ENCODE results near the gene MEF2A.

Gene MEF2A

GRCh38 chr15:99554880-99555488 is 10.8 kb upstream of the MEF2A start:
- H3K27ac ChIP-seq: no peak overlapping the region
- H2AFZ ChIP-seq: no peak overlapping the region
- TF ChIP-seq, protein P1, sequence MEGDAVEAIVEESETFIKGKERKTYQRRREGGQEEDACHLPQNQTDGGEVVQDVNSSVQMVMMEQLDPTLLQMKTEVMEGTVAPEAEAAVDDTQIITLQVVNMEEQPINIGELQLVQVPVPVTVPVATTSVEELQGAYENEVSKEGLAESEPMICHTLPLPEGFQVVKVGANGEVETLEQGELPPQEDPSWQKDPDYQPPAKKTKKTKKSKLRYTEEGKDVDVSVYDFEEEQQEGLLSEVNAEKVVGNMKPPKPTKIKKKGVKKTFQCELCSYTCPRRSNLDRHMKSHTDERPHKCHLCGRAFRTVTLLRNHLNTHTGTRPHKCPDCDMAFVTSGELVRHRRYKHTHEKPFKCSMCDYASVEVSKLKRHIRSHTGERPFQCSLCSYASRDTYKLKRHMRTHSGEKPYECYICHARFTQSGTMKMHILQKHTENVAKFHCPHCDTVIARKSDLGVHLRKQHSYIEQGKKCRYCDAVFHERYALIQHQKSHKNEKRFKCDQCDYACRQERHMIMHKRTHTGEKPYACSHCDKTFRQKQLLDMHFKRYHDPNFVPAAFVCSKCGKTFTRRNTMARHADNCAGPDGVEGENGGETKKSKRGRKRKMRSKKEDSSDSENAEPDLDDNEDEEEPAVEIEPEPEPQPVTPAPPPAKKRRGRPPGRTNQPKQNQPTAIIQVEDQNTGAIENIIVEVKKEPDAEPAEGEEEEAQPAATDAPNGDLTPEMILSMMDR (IDR thresholded peaks at IDR 0.05): no peak

DNA sequence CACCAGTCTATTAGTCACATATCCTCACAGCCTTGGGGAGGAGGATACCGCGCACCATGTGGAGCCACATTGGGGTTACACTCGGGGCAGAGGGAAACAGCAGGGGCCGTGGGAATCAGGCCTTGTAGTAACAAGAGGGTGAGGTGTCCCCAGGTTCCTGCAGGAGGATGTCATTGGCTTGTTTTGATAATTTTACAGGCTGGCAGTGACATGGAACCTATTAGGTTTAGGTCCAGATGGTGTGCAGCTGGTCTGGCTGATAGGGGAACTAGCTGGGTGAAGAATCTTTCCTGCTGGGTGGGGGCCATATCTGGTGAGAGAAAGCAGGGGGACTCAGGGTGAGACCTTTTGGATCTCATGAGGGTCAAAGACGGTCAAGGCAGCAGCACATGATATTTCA is 9.8 kb upstream of the MEF2A start:
- H3K27ac ChIP-seq: no peak overlapping the region
- H3K4me1 ChIP-seq: no peaks in the 10 kb centered on the region
- H3K36me3 ChIP-seq (ENCODE audit: control insufficient read depth, insufficient read depth, low read length): no peaks in the 10 kb centered on the region
- H3K27me3 ChIP-seq (ENCODE audit: control insufficient read depth, insufficient read depth, low read length): no peaks in the 10 kb centered on the region
- no peak overlapping the region for H3K4me2 ChIP-seq (ENCODE audit: low read length)
- TF ChIP-seq, protein P1 (IDR thresholded peaks at IDR 0.05): no peak
- no peak overlapping the region for H2AFZ ChIP-seq
- H3K9me3 ChIP-seq (ENCODE audit: control insufficient read depth, low read length): no peaks in the 10 kb centered on the region
- H3K9ac ChIP-seq: no peak overlapping the region
- no peak overlapping the region for H3K4me3 ChIP-seq (ENCODE audit: low read depth, low read length)
- no peaks in the 10 kb centered on the region for H3K79me2 ChIP-seq

More at GRCh38 chr15:99554880-99555488, 10.8 kb upstream of the MEF2A start:
- Histone ChIP-seq H3K4me1 (no peaks in the 10 kb centered on the region), H3K79me2 (no peaks in the 10 kb centered on the region), H3K4me2 (ENCODE audit: low read length) (no peak overlapping the region), H3K9me3 (ENCODE audit: control insufficient read depth, low read length) (no peaks in the 10 kb centered on the region), H3K27me3 (ENCODE audit: control insufficient read depth, insufficient read depth, low read length) (no peaks in the 10 kb centered on the region), H3K36me3 (ENCODE audit: control insufficient read depth, insufficient read depth, low read length) (no peaks in the 10 kb centered on the region), H3K9ac (no peak overlapping the region), H3K4me3 (ENCODE audit: low read depth, low read length) (no peak overlapping the region)

GRCh38 chr15:99556578-99556977 is 9.2 kb upstream of the MEF2A start:
- TF ChIP-seq, protein P1 (IDR thresholded peaks at IDR 0.05): no peak
- H2AFZ ChIP-seq: no peak overlapping the region
- H3K4me2 ChIP-seq (ENCODE audit: low read length): no peak overlapping the region
- no peaks in the 10 kb centered on the region for H3K4me1 ChIP-seq
- no peak overlapping the region for H3K27ac ChIP-seq
- no peak overlapping the region for H3K4me3 ChIP-seq (ENCODE audit: low read depth, low read length)
- H3K27me3 ChIP-seq (ENCODE audit: control insufficient read depth, insufficient read depth, low read length): no peaks in the 10 kb centered on the region
- H3K79me2 ChIP-seq: no peaks in the 10 kb centered on the region
- H3K36me3 ChIP-seq (ENCODE audit: control insufficient read depth, insufficient read depth, low read length): no peaks in the 10 kb centered on the region
- H3K9me3 ChIP-seq (ENCODE audit: control insufficient read depth, low read length): no peaks in the 10 kb centered on the region
- no peak overlapping the region for H3K9ac ChIP-seq

DNA sequence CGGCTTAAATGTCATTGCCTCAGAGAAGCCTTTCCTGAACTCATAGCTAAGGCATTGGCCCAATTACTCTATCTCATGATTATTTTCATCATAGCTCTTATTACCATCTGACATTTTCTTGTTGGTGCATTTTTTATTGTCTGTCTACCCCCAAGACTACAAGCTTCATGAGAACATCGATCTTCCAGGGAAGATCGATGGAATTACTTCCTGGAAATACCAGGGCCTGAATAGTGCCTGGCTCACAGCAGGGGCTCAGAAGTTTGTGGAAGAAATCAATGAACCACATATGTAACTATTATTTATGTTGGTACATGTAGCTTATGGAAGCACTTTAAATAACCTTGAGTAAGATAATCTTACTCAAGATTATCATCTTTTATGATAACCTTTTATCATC is 7.7 kb upstream of the MEF2A start:
- Histone ChIP-seq H3K4me3 (ENCODE audit: low read depth, low read length) (no peak overlapping the region), H3K79me2 (no peaks in the 10 kb centered on the region), H3K9ac (no peak overlapping the region), H2AFZ (no peak overlapping the region), H3K36me3 (ENCODE audit: control insufficient read depth, insufficient read depth, low read length) (no peaks in the 10 kb centered on the region), H3K27me3 (ENCODE audit: control insufficient read depth, insufficient read depth, low read length) (no peaks in the 10 kb centered on the region), H3K27ac (no peak overlapping the region), H3K9me3 (ENCODE audit: control insufficient read depth, low read length) (no peaks in the 10 kb centered on the region), H3K4me1 (no peaks in the 10 kb centered on the region), H3K4me2 (ENCODE audit: low read length) (no peak overlapping the region)
- TF ChIP-seq, protein P1 (IDR thresholded peaks at IDR 0.05): no peak

DNA sequence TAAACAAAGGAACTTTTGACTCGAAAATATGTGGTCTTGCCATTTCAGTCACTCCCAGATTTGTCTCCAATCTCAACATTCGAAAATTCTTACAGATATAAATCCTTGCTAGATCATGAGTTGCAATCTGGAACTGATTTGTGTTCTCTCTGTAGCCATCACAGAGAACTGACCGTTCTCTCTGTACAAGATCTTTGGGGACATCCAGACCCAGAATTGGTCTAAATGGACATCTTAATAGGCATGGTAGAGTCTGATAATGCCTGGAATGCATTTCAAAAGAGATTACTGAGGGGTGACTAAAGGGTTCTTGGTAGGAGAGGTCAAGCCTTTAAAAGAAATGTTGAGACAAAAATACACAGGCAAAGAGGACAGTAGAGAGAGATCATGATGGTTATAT is 7.2 kb upstream of the MEF2A start:
- Histone ChIP-seq H3K4me1 (no peaks in the 10 kb centered on the region), H3K9ac (no peak overlapping the region), H3K27ac (no peak overlapping the region), H3K4me3 (ENCODE audit: low read depth, low read length) (no peak overlapping the region), H3K4me2 (ENCODE audit: low read length) (no peak overlapping the region), H3K27me3 (ENCODE audit: control insufficient read depth, insufficient read depth, low read length) (no peaks in the 10 kb centered on the region), H3K9me3 (ENCODE audit: control insufficient read depth, low read length) (no peaks in the 10 kb centered on the region), H2AFZ (no peak overlapping the region), H3K79me2 (no peaks in the 10 kb centered on the region), H3K36me3 (ENCODE audit: control insufficient read depth, insufficient read depth, low read length) (no peaks in the 10 kb centered on the region)
- TF ChIP-seq, protein P1 (IDR thresholded peaks at IDR 0.05): no peak

Data from parathyroid adenoma (tissue), 2 donors.